ENCODE measurements around the gene QRICH1. TPM values are rescaled to one million over a fixed set of nuclear protein-coding genes. Genes with fewer than 3 reads are reported as not detected.

Gene QRICH1
- total RNA-seq, 5 donors from 2014 or later (not counting 1 experiment from before 2014, with no cell fraction given): 142 to 202 (median 155) TPM

DNA sequence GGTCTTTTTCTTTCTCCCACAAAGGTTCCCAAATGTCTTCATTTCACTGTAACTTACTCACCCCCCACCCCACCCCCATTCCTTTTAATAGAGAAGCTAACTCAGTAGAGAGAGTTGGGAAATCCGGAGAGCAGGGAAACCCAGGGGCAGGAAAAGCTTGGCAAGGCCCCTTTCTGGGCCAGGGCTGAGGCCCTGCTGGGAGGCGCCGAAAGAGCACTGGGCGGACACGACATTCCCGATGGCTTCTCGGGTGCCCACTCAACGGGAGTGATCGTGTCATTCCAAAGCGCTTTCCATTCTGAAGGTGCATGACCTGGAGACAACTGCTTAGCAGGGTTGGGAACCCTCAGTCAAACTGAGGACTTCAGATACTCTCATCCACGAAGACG lies 73.9 kb downstream of the QRICH1 start:
- H3K4me3 ChIP-seq (ENCODE audit: control insufficient read depth in 1 of 2, extremely low read depth in 1 of 2, low read length in 1 of 2): peak overlapping the region; percentile 85 to 90
- ATAC-seq (replicated peaks in 1 of 4): no peak
- no peak for DNase-seq
- H3K27me3 ChIP-seq (replicated peaks in 1 of 2; ENCODE audit: control insufficient read depth in 2 of 2, extremely low read depth in 1 of 2, insufficient read depth in 2 of 2, low read length in 1 of 2): no peaks in the 10 kb centered on the region
- peak overlapping the region; percentile 90 to 93 (median 91) for H3K4me3 Mint-ChIP-seq
- WGBS (ENCODE audit: insufficient coverage): 42% methylated on average over 12 of the region's 12 CpGs
- no peaks in the 10 kb centered on the region for H3K9me3 ChIP-seq
- H3K9me3 Mint-ChIP-seq: no peaks in the 10 kb centered on the region
- H3K27ac ChIP-seq (ENCODE audit: low read length): peak overlapping the region; percentile 75
- ChIA-PET CTCF (interaction anchor here (0.6 to 3.6 kb wide), 5 partner anchors 11 to 362 kb away, joined by 3 to 46 read pairs (median 6); partner anchors contain the start of gene WDR6 (in 2 of the 2)), POLR2A (interaction anchor here (0.5 to 1.5 kb wide), 5 partner anchors 10 to 53 kb away, joined by 3 to 11 read pairs (median 5); partner anchors contain the start of gene WDR6 (in 1 of the 2))
- peaks cover 20 to 52% of the 10 kb centered on the region in 2 experiments for H3K4me1 ChIP-seq (ENCODE audit: control insufficient read depth in 1 of 2, extremely low read depth in 1 of 2, insufficient read depth in 2 of 2, low read length in 2 of 2)
- H3K27me3 Mint-ChIP-seq: no peaks in the 10 kb centered on the region
- peaks cover 13 to 34% of the 10 kb centered on the region in 2 donors for H3K36me3 ChIP-seq (ENCODE audit: control insufficient read depth in 2 of 2, extremely low read depth in 1 of 2, insufficient read depth in 1 of 2, low read length in 1 of 2)
- H3K36me3 Mint-ChIP-seq: peaks cover 18% of the 10 kb centered on the region
- peak overlapping the region; percentile 76 to 78 for H3K27ac Mint-ChIP-seq
- peaks cover 47 to 54% (median 52%) of the 10 kb centered on the region in 3 donors for H3K4me1 Mint-ChIP-seq

DNA sequence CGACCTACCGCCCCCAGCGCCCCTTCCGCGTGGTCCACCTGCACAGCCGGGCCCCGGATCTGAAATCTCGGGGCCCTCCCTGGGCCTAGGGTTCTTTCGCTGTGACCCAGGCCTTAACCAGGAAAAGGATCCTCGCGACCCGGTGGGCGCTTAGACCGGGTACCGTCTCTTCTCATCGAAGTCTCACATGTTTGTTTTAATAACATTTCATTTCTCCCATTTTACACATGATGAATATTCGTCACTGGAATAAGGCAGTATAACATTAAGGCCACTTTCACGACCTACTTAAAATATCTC lies 75.2 kb downstream of the QRICH1 start:
- Histone ChIP-seq H3K4me3 (ENCODE audit: control insufficient read depth in 1 of 2, extremely low read depth in 1 of 2, low read length in 1 of 2) (peak overlapping the region; percentile 71 to 78), H3K9me3 (no peaks in the 10 kb centered on the region), H3K27me3 (replicated peaks in 1 of 2; ENCODE audit: control insufficient read depth in 2 of 2, extremely low read depth in 1 of 2, insufficient read depth in 2 of 2, low read length in 1 of 2) (no peaks in the 10 kb centered on the region), H3K36me3 (ENCODE audit: control insufficient read depth in 2 of 2, extremely low read depth in 1 of 2, insufficient read depth in 1 of 2, low read length in 1 of 2) (peaks cover 18 to 33% of the 10 kb centered on the region in 2 donors), H3K4me1 (ENCODE audit: control insufficient read depth in 1 of 2, extremely low read depth in 1 of 2, insufficient read depth in 2 of 2, low read length in 2 of 2) (peaks cover 20 to 57% of the 10 kb centered on the region in 2 experiments), H3K27ac (ENCODE audit: low read length) (peak overlapping the region; percentile 58)
- no peak for DNase-seq
- CTCF ChIA-PET: no interaction called here
- no peak for ATAC-seq (replicated peaks in 1 of 4)
- POLR2A ChIA-PET: interaction anchor here (0.7 to 1.7 kb wide), 3 partner anchors 11 to 102 kb away, joined by 3 to 6 read pairs (median 3); partner anchors contain the start of genes USP19 (in 1 of the 2) and WDR6 (in 1 of the 2)
- H3K9me3 Mint-ChIP-seq: no peaks in the 10 kb centered on the region
- H3K4me1 Mint-ChIP-seq: peaks cover 39 to 48% (median 47%) of the 10 kb centered on the region in 3 donors
- peak overlapping the region; percentile 90 to 93 (median 91) for H3K4me3 Mint-ChIP-seq
- peak overlapping the region; percentile 85 to 91 for H3K27ac Mint-ChIP-seq
- 2% methylated on average over 16 of the region's 18 CpGs for WGBS (ENCODE audit: insufficient coverage)
- no peaks in the 10 kb centered on the region for H3K27me3 Mint-ChIP-seq
- H3K36me3 Mint-ChIP-seq: peaks cover 16% of the 10 kb centered on the region

DNA sequence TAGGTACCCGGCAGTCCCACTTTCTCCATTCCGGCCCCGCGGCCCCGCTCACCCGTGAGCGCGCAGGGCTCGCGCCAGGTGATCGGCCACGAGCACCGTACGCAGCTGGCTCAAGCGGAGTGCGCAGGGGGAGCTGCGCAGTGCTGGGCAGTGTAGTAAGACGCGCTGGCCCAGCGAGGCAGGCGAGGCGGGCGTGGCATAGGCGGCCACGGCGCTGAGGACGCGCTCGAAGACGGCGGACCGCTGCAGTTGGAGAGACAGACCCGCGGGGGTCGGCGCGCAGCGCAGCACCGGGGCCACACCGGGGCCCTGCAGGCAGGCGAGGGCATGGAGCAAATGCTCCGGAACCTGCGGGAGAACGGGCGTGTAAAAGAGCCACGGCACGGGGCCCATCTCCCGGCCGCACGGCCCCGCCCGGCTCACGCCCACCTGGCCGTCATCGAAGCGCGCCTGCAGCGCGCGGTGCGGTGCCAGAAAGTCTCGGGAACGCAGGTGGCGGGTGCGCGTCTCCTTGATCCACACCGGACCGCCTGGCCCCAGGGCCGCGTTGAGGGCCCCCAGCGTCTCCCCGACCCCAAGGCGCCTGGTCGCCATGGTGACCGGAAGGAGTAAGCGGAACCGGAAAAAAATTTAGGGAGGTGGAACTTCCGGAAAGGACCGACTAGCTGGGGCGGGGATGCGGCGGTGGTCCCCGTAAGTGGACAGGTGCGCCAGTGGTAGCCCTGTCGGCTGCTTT lies 75.7 kb downstream of the QRICH1 start, which contains the start of gene DALRD3:
DALRD3 (minus strand) TSS at position 610 of the 736 bp plus-strand sequence; CDS start at position 594, 16 bp downstream.
- peaks cover 14% of the 10 kb centered on the region for H3K36me3 Mint-ChIP-seq
- no peaks in the 10 kb centered on the region for H3K9me3 Mint-ChIP-seq
- Histone ChIP-seq H3K27me3 (replicated peaks in 1 of 2; ENCODE audit: control insufficient read depth in 2 of 2, extremely low read depth in 1 of 2, insufficient read depth in 2 of 2, low read length in 1 of 2) (no peaks in the 10 kb centered on the region), H3K4me1 (ENCODE audit: control insufficient read depth in 1 of 2, extremely low read depth in 1 of 2, insufficient read depth in 2 of 2, low read length in 2 of 2) (peaks cover 19 to 52% of the 10 kb centered on the region in 2 experiments), H3K36me3 (ENCODE audit: control insufficient read depth in 2 of 2, extremely low read depth in 1 of 2, insufficient read depth in 1 of 2, low read length in 1 of 2) (peaks cover 23 to 31% of the 10 kb centered on the region in 2 donors), H3K4me3 (ENCODE audit: control insufficient read depth in 1 of 2, extremely low read depth in 1 of 2, low read length in 1 of 2) (peak within 1 kb of the TSS; percentile 71 to 78), H3K27ac (ENCODE audit: low read length) (peak within 1 kb of the TSS; percentile 58), H3K9me3 (no peaks in the 10 kb centered on the region)
- under 1% methylated on average over 85 of the region's 85 CpGs for WGBS (ENCODE audit: insufficient coverage)
- H3K4me1 Mint-ChIP-seq: peaks cover 35 to 44% (median 43%) of the 10 kb centered on the region in 3 donors
- ChIA-PET POLR2A (interaction anchor here (1.1 to 1.7 kb wide), 4 partner anchors 11 to 103 kb away, joined by 3 to 6 read pairs (median 4); partner anchors contain the start of genes WDR6 (in 2 of the 2), IMPDH2 (in 1 of the 2) and USP19 (in 1 of the 2)), CTCF (interaction anchor here in 1 of 2 donors (1.5 kb wide), 1 partner anchor 11 kb away, joined by 9 read pairs; the partner anchor contains the start of gene WDR6)
- ATAC-seq (replicated peaks in 1 of 4) (peak; percentile 6 to 17 (median 8)), DNase-seq (peak in 32 of 35 experiments; percentile 31 to 65 (median 47))
- peak within 1 kb of the TSS; percentile 90 to 93 (median 91) for H3K4me3 Mint-ChIP-seq
- no peaks in the 10 kb centered on the region for H3K27me3 Mint-ChIP-seq
- H3K27ac Mint-ChIP-seq: peak within 1 kb of the TSS; percentile 85 to 91

DNA sequence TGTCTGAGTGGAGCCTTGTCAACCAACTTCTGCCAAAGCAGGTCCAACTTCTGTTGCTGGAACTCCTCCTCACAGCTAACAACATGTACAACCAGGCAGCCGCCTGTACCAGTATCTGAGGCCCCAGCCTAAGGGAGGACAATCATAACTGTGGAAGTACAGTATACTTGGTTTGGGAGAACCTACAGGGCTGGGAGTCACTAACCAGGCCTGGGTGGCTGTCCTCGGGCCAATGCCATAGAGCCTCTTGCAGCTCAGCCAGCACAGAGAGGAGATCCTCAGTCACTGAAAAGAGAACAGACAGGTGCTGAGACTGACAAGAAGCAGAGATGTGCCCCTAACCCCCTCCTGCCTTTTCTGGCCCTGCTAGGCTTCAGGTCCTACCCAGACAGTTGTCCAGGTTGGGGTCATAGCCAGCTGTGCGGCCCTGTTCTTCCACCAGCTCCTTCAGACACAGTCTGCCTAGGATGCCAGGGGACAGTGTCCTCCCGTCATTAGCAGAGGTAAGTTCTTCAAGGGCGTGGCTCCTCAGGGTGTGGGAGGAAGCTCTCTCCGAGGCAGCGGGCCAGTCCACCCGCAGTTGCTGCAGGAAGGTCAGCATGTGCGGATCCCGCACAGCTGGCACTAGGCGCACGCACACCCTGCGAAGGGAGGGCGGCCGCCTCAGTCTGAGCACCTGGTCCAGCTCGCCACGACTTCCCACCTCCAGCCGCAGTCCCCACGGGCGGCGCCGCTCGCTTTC lies 76.5 kb downstream of the QRICH1 start:
- Mint-ChIP-seq H3K27ac (peak overlapping the region; percentile 61 to 66), H3K4me3 (peak overlapping the region; percentile 90 to 93 (median 91)), H3K27me3 (no peaks in the 10 kb centered on the region), H3K4me1 (peaks cover 30 to 39% (median 36%) of the 10 kb centered on the region in 3 donors), H3K36me3 (peaks cover 12% of the 10 kb centered on the region), H3K9me3 (no peaks in the 10 kb centered on the region)
- DNase-seq: no peak
- Histone ChIP-seq H3K36me3 (ENCODE audit: control insufficient read depth in 2 of 2, extremely low read depth in 1 of 2, insufficient read depth in 1 of 2, low read length in 1 of 2) (peaks cover 30 to 32% of the 10 kb centered on the region in 2 donors), H3K27ac (ENCODE audit: low read length) (peak overlapping the region; percentile 41), H3K27me3 (replicated peaks in 1 of 2; ENCODE audit: control insufficient read depth in 2 of 2, extremely low read depth in 1 of 2, insufficient read depth in 2 of 2, low read length in 1 of 2) (no peaks in the 10 kb centered on the region), H3K4me3 (ENCODE audit: control insufficient read depth in 1 of 2, extremely low read depth in 1 of 2, low read length in 1 of 2) (peak overlapping the region; percentile 71 to 78), H3K4me1 (ENCODE audit: control insufficient read depth in 1 of 2, extremely low read depth in 1 of 2, insufficient read depth in 2 of 2, low read length in 2 of 2) (peaks cover 14 to 45% of the 10 kb centered on the region in 2 experiments), H3K9me3 (no peaks in the 10 kb centered on the region)
- WGBS (ENCODE audit: insufficient coverage): 7% methylated on average over 22 of the region's 23 CpGs
- no peak for ATAC-seq (replicated peaks in 1 of 4)
- POLR2A ChIA-PET: interaction anchor here (0.6 to 1.7 kb wide), 4 partner anchors 10 to 314 kb away, joined by 3 to 6 read pairs (median 4); partner anchors contain the start of genes WDR6 (in 2 of the 2) and IMPDH2 (in 1 of the 2)
- CTCF ChIA-PET: interaction anchor here in 1 of 2 donors (1.5 kb wide), 1 partner anchor 10 kb away, joined by 9 read pairs; the partner anchor contains the start of gene WDR6

DNA sequence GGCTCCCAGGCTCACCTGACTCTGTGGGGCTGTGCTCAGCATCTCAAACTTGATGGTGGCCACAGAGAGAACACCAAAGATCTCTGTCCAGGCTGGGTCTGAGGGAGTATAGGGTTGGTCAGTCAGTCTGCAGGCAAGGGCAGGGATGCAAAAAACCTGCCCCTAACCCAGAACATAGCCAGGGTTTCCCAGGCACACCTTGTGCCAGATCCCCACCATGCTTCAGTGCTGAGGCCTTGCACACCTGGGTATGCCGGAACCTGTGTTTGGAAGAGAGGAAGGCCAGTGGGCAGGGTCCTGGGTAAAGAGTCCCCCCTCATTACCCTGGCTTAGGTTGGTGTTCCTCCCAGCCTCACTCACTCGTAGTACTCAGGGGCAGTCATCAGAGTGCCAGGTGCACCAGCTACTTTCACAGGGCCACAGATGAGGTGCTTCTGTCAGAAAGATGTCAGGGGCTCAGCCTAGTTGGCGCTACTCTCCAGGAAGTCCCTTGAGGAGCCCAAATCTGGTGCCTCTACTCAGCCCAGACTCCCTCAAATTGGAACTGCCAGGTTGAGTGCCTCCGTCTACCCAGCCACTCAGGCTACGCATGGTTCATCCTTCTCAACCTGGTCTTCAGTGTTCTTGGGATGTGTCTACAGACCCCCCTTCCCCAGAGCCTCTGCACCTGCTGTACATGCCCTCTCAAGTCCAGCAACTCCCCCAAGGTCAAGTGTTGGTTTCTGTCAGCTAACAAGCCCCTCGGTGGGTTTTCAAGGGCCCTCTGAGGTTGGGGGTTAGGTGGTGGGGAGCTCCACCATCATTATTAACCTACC lies 77.2 kb downstream of the QRICH1 start:
- ChIA-PET POLR2A (interaction anchor here (1.1 to 1.5 kb wide), 2 partner anchors 9 to 13 kb away, joined by 3 to 4 read pairs; partner anchors contain the start of genes IMPDH2 (in 1 of the 2) and WDR6 (in 1 of the 2)), CTCF (interaction anchor here in 1 of 2 donors (1.5 kb wide), 1 partner anchor 10 kb away, joined by 9 read pairs; the partner anchor contains the start of gene WDR6)
- peaks cover 18% of the 10 kb centered on the region for H3K36me3 Mint-ChIP-seq
- Histone ChIP-seq H3K36me3 (ENCODE audit: control insufficient read depth in 2 of 2, extremely low read depth in 1 of 2, insufficient read depth in 1 of 2, low read length in 1 of 2) (peaks cover 36 to 40% of the 10 kb centered on the region in 2 donors), H3K9me3 (no peaks in the 10 kb centered on the region), H3K4me1 (ENCODE audit: control insufficient read depth in 1 of 2, extremely low read depth in 1 of 2, insufficient read depth in 2 of 2, low read length in 2 of 2) (peaks cover 14 to 45% of the 10 kb centered on the region in 2 experiments), H3K27ac (ENCODE audit: low read length) (peak overlapping the region; percentile 41), H3K27me3 (replicated peaks in 1 of 2; ENCODE audit: control insufficient read depth in 2 of 2, extremely low read depth in 1 of 2, insufficient read depth in 2 of 2, low read length in 1 of 2) (no peaks in the 10 kb centered on the region), H3K4me3 (ENCODE audit: control insufficient read depth in 1 of 2, extremely low read depth in 1 of 2, low read length in 1 of 2) (no peak overlapping the region)
- DNase-seq (no peak), ATAC-seq (replicated peaks in 1 of 4) (no peak)
- H3K27ac Mint-ChIP-seq: peak overlapping the region; percentile 61 to 66
- 93% methylated on average over 5 of the region's 6 CpGs for WGBS (ENCODE audit: insufficient coverage)
- H3K4me3 Mint-ChIP-seq: peak overlapping the region; percentile 90 to 93 (median 91)
- no peaks in the 10 kb centered on the region for H3K9me3 Mint-ChIP-seq
- H3K27me3 Mint-ChIP-seq: no peaks in the 10 kb centered on the region
- peaks cover 36 to 43% (median 38%) of the 10 kb centered on the region in 3 donors for H3K4me1 Mint-ChIP-seq

All from T-cell (primary cell).